GM18508 (cell line): Measurements from ENCODE around the gene SNTG2.

ENCODE experiments used
- ATAC-seq: cut with Tn5 transposase; IDR thresholded peaks from one replicate; pipeline ENCODE4 v1.9.1; 2021; ENCODE audit warnings: moderate number of reproducible peaks; ENCODE audit not compliant: insufficient read depth, unreplicated experiment

Gene SNTG2

DNA sequence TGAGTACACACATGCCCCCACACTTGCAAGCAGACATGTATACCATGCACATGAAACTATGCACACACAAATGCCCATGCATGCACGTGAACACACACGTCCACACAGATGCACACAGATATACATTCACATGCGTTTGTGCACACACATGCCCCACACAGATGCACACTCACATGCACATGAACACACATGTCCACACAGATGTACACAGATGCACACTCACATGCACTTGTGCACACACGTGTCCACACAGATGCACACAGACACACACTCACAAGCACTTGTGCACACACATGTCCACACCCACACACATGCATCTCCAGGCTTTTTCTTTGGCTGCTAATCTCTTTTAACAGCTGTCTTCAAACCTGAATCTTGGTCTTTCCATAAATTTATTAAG lies 31.1 kb downstream of the SNTG2 start:
- no peak for ATAC-seq

- no peak for ATAC-seq
These were observed 34.8 kb downstream of the SNTG2 start for GRCh38 chr2:985317-985898.

- ATAC-seq: no peak
These were observed 37.1 kb downstream of the SNTG2 start for GRCh38 chr2:987789-988188.

DNA sequence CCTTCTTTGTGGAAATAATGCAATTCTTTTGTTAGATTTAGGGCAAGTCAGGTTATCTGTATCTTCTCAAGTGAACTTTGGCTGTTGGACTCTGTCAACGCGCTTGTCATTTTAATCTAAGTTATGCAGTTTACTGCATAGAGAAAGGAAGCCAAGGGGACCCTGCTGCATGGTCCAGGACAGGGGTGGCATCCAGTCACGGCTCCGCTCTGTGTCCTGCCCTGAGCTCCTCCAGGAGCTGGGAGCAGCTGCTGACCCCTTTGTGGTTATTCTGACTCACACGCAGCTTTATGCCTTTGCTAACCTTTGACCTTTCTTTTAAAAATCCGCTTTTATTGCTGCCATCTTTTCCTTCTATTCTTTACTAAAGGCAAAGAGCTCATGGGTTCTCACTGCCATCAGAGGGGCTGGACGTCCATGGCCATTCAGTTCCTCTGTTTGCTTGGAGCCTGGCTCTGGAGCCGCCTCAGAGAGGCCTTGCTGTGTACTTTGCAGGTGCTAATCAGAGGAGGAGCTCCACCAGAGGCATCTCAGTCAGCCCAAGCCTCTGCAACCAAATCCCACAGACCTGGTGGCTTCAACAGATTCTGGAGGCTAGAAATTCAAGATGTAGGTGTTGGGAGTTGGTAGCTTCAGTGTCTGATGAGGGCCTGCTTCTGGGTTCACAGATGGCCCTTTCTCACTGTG lies 39.3 kb downstream of the SNTG2 start:
- ATAC-seq: no peak

- no peak for ATAC-seq
These were observed 40.3 kb downstream of the SNTG2 start for GRCh38 chr2:990970-991369.

DNA sequence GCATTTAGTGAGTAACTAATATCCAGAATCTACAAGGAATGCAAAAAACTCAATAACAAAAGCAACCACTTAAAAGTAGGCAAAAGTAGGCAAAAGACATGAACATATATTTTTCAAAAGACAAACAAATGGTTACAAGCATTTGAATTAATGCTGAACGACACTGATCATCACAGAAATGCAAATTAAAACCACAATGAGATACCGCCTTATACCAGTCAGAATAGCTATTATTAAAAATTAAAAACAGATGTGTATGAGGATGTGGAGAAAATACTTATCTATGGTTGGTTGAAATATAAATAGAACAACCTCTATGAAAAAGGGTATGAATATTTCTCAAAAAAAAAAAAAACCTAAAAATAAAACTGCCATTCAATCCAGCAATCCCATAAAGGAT lies 51.7 kb downstream of the SNTG2 start:
- no peak for ATAC-seq

DNA sequence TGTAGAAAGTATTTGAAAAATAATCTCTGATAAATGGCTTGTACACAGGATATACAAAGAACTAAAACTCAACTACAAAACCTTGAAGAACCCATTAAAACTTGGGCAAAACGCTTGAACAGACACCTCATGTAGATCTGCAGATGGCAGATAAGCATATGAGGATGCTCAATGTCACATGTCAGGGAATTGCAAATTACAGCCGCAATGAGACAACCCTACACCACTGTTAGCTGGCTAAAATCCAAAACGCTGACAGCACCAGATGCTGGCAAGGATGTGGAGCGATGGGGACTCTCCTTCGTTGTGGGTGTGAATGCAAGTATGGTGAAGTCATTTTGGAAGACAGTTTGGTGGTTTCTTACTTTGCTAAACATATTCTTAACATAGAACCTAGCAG lies 53.7 kb downstream of the SNTG2 start:
- no peak for ATAC-seq

DNA sequence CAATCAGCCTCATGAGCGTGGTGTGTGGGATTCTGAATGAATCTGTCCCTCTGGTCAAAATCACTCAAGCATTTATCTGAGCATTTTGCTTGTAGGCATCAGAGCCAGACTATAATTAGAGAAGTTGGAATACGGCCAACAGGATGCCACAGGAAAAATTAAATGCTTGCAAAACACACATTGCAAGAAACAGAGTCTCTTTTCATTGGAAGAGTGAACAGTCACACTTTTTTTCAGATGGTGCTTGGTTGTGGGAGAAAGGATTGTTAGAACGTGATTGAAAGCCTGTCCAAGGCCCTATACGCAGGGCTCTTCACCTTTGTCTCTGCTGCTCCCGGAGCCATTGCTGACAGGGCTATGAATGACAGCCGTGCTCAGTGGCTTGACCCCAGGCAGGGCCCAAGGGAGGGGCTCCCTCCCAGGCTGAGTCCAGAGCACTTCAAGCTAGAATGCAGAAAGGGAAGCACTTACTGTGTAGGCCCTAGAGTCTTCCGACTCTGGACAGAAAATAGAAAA lies 59.8 kb downstream of the SNTG2 start:
- ATAC-seq: no peak

DNA sequence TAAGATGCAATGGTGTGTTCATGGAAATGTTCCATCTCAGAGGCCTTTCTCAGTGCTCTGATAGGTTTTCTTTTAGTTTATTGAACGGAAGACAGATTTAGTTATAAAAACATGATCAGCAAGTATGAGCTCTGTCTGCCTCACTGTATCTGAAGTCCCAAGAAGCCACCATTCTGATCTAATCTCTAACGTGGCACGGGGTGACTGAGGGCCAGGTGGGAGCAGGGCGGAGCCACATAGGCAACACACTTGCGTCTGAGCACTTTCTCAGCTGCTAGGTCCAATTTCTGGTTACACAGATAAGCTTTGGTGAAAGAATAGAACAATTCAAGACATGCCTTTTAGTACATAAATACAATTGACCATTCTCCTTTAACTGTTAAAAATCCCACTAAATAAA lies 60.4 kb downstream of the SNTG2 start:
- ATAC-seq: no peak

GRCh38 chr2:1011985-1012384 lies 61.3 kb downstream of the SNTG2 start:
- ATAC-seq: no peak

DNA sequence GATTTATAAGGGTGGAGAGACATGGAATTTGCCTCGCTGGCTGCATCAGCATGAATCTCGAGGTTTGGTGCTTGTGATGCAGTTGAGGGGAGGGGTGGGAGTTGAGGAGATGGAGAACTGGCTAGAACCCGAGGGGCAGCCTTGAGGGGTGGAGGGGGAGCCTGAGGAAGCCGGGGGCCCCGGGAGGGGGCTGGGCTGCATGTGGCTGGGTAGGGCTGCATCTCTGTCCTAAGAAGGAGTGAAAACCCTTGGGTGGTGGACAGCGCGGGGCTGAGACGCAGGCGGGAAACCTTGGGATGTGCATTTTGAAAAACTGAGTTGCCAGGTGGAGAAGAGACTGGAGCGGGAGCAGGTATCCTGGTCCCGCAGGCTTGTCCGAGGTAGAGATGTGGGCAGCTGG lies 64.2 kb downstream of the SNTG2 start:
- no peak for ATAC-seq

DNA sequence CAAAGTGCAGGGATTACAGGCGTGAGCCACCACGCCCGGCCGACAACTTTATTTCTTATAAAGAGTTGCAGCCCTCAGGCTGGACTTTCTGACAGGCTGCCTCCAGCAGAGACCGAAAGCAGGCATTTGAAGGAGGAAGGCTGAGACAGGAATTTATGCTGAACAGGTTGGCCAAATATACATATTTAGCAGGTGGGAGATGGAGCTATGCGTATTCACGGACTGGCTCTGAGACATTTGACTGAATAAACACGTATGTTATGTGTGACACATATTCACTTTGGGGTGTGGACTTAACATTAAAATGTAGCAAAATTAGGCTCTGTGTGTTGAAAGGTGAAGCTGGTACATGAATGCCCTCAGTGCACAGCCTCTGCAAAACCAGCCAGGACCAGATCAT lies 65.9 kb downstream of the SNTG2 start:
- ATAC-seq: no peak

GRCh38 chr2:1017827-1018226 lies 67.2 kb downstream of the SNTG2 start:
- no peak for ATAC-seq

GRCh38 chr2:1020206-1020605 lies 69.6 kb downstream of the SNTG2 start:
- ATAC-seq: no peak

DNA sequence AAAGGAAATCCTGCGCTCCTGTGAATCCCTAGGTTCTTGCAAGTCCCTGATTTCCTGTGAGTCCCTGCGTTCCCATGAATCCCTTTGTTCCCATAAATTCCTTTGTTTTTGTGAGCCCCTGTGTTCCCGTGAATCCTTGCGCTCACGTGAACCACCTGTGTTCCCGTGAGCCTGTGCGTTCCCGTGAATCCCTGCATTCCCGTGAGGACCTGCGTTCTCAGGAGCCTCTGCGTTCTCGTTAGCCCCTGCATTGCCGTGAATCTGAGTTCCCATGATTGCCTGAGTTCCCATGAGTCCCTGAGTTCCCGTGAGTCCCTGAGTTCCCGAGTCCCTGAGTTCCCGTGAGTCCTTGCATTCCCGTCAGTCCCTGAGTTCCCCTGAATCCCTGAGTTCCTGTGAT lies 71.5 kb downstream of the SNTG2 start:
- ATAC-seq: no peak

- no peak for ATAC-seq
These were observed 74.3 kb downstream of the SNTG2 start for GRCh38 chr2:1024981-1025380.

- ATAC-seq: no peak
These were observed 75.5 kb downstream of the SNTG2 start for GRCh38 chr2:1026141-1026540.

DNA sequence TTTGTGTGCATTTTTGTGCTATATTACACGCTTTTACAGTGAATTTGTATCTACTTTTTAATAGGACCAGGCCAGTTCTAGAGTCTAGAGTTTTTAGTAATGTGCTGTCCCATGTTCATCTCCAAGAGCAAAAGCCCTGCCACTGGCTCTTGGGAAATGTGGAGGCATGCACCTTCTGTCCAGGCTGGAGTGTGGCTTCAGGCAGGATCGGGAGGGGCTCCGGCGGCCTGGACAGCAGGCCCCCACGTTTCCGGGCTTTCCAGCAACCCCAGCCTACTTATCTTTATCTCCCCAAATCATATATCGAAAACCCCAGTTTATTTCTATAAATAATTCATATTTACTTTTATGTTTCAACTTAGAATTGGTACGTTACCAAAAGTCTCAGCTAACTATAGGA lies 78.2 kb downstream of the SNTG2 start:
- ATAC-seq: no peak

DNA sequence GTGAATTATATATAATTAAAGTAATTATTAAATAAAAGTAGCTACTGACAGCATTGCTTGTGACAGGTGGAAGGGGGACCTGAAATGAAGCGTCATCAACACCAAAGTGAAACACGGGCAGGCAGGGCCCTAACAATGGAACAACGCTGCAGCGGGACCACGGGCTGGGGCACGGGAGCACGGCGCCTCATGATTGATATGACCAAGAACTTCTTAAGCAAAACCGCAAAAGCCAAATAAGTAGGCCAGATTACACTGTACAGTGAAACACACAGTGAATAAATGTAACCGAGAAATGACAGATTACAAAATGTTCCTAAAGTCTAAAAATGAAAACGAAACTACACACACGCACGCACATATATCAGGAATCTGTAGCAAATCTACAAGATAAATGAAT lies 81.4 kb downstream of the SNTG2 start:
- no peak for ATAC-seq

GRCh38 chr2:1033069-1033468 lies 82.4 kb downstream of the SNTG2 start:
- no peak for ATAC-seq

DNA sequence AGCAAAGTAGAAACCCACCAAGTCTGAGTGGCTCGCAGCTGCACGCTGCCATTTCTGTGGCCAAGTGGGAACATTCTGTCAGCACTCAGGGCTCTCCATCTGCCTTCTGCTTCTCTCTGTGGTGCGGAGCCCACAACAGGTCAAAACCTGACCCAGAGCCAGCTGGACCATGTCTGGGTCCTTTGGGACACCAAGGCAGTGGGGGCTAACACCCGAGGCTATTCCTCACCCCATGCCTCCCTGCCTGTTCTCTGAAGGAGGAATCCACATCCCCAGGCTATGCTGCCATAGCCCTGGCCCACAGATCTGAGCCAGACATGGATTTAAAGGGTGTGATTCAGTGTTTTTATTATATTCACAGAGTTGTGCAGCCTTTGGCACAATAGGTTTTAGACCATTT lies 86.4 kb downstream of the SNTG2 start:
- no peak for ATAC-seq

GRCh38 chr2:1039549-1039948 lies 88.9 kb downstream of the SNTG2 start:
- ATAC-seq: no peak
